ENCODE results near the gene SH3PXD2B.

GRCh38 chr5:172479784-172480115 lies 25.4 kb upstream of the SH3PXD2B start:
- TF ChIP-seq CTCF (conservative IDR thresholded peaks at IDR 0.05 in 1 of 2, IDR thresholded peaks at IDR 0.05 in 1 of 2; ENCODE audit: low read depth in 1 of 2, low read length in 2 of 2): no peak
- TF ChIP-seq EZH2 (IDR thresholded peaks at IDR 0.05; ENCODE audit: low read length, missing control alignments): no peak
